IMR-90 (cell line): ENCODE data around the gene TRIM5.

Source experiments
- BHLHE40 ChIP-seq: fragments of 150-350 bp; IDR thresholded peaks from 2 replicates; pipeline ENCODE4 v1.6.1; 2016; ENCODE audit warnings: mild to moderate bottlenecking, low read depth, low read length
- CEBPB ChIP-seq: IDR thresholded peaks from 2 replicates; pipeline ENCODE4 v1.6.1; 2012; ENCODE audit warnings: low read depth, low read length, improper control_type of control experiment
- CHD1 ChIP-seq: IDR thresholded peaks from 2 replicates; pipeline ENCODE4 v1.6.1; 2012; ENCODE audit warnings: low read depth, low read length, improper control_type of control experiment
- CTCF ChIP-seq: conservative IDR thresholded peaks from 2 replicates; pipeline ENCODE4 v1.5.1; 2012; ENCODE audit warnings: mild to moderate bottlenecking, low read depth, low read length, improper control_type of control experiment
- ELK1 ChIP-seq: fragments of 150-350 bp; IDR thresholded peaks from 2 replicates; pipeline ENCODE4 v1.6.1; 2016; ENCODE audit warnings: low read depth, mild to moderate bottlenecking, low read length, moderate library complexity, borderline replicate concordance
- MAFK ChIP-seq: IDR thresholded peaks from 2 replicates; pipeline ENCODE4 v1.6.1; 2012; ENCODE audit warnings: low read depth, low read length, improper control_type of control experiment
- MAZ ChIP-seq: IDR thresholded peaks from 2 replicates; pipeline ENCODE4 v1.6.1; 2012; ENCODE audit warnings: low read depth, mild to moderate bottlenecking, low read length, improper control_type of control experiment, moderate library complexity, borderline replicate concordance
- MXI1 ChIP-seq: IDR thresholded peaks from 2 replicates; pipeline ENCODE4 v1.6.1; 2012; ENCODE audit warnings: low read depth, mild to moderate bottlenecking, low read length, moderate library complexity, borderline replicate concordance
- POLR2A ChIP-seq: IDR thresholded peaks from 2 replicates; pipeline ENCODE4 v1.6.1; 2012; ENCODE audit warnings: mild to moderate bottlenecking, low read depth, low read length
- RAD21 ChIP-seq: IDR thresholded peaks from 2 replicates; pipeline ENCODE4 v1.6.1; 2012; ENCODE audit warnings: low read length, improper control_type of control experiment
- RFX5 ChIP-seq: IDR thresholded peaks from 2 replicates; pipeline ENCODE4 v1.8.0; 2012; ENCODE audit warnings: low read depth, mild to moderate bottlenecking, low read length, moderate library complexity
- SMC3 ChIP-seq: fragments of 150-350 bp; IDR thresholded peaks from 2 replicates; pipeline ENCODE4 v1.6.1; 2016; ENCODE audit warnings: low read depth, mild to moderate bottlenecking, antibody characterized with exemption, low read length, moderate library complexity
- USF2 ChIP-seq: fragments of 150-350 bp; IDR thresholded peaks from 2 replicates; pipeline ENCODE4 v1.6.1; 2017; ENCODE audit warnings: mild to moderate bottlenecking, antibody characterized with exemption, low read length, low read depth

GRCh38 chr11:5631969-5632635, 52.8 kb downstream of the TRIM5 start:
- no peak for TF ChIP-seq RFX5
- no peak for TF ChIP-seq CTCF
- no peak for TF ChIP-seq POLR2A
- TF ChIP-seq BHLHE40, result no peak
- TF ChIP-seq USF2, result no peak
- no peak for TF ChIP-seq CEBPB
- no peak for TF ChIP-seq RAD21
- no peak for TF ChIP-seq MAZ
- no peak for TF ChIP-seq MAFK
- TF ChIP-seq CHD1, result no peak
- no peak for TF ChIP-seq SMC3
- no peak for TF ChIP-seq MXI1
- no peak for TF ChIP-seq ELK1
